ENCODE data around the gene UBXN11.

DNA sequence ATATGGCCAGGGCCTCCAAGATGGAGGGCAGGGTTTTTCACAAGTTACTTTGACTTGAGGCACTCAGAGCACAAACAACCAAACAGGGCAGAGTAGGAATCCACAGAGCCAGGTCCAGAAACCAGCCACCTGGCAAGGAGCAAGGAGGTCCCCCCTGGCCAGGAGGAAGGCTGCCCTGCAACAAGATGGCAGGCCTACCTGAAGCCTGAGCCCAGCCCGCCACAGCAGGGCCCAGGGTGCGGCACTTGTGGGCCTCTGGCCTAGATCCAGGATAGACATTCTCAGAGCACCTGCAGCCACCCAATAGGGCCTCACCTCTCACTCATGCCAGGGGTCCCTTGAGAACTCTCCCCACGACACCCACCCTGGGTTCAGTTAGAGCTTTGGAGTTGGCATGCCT lies 15.0 kb downstream of the UBXN11 start:
- no peak for TF ChIP-seq POLR2A (IDR thresholded peaks at IDR 0.05)
- TF ChIP-seq, protein P1, sequence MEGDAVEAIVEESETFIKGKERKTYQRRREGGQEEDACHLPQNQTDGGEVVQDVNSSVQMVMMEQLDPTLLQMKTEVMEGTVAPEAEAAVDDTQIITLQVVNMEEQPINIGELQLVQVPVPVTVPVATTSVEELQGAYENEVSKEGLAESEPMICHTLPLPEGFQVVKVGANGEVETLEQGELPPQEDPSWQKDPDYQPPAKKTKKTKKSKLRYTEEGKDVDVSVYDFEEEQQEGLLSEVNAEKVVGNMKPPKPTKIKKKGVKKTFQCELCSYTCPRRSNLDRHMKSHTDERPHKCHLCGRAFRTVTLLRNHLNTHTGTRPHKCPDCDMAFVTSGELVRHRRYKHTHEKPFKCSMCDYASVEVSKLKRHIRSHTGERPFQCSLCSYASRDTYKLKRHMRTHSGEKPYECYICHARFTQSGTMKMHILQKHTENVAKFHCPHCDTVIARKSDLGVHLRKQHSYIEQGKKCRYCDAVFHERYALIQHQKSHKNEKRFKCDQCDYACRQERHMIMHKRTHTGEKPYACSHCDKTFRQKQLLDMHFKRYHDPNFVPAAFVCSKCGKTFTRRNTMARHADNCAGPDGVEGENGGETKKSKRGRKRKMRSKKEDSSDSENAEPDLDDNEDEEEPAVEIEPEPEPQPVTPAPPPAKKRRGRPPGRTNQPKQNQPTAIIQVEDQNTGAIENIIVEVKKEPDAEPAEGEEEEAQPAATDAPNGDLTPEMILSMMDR (IDR thresholded peaks at IDR 0.05), result no peak

Data from heart left ventricle (tissue), 13 donors.